ENCODE data around the gene FABP2.
A peak's percentile ranks its signal among the peaks of the same experiment; 100 is the strongest.

Gene FABP2

GRCh38 chr4:119297795-119298194, 24.1 kb downstream of the FABP2 start:
- no peak for TF ChIP-seq MYC (IDR thresholded peaks at IDR 0.05; ENCODE audit: low read depth, low read length)
- no peak for TF ChIP-seq POLR2A (IDR thresholded peaks at IDR 0.05; ENCODE audit: extremely low read depth, insufficient read length)
- no peak for TF ChIP-seq MAX (IDR thresholded peaks at IDR 0.05; ENCODE audit: low read depth, low read length)
- TF ChIP-seq CTCF (IDR thresholded peaks at IDR 0.05; ENCODE audit: low read depth, low read length), result no peak
- DNase-seq (ENCODE audit: low read depth), result no peak
- peak overlapping the region; percentile 94 for H3K4me3 ChIP-seq (ENCODE audit: low read depth, low read length)

- H3K4me3 ChIP-seq (ENCODE audit: low read depth, low read length), result no peak overlapping the region
- TF ChIP-seq CTCF (IDR thresholded peaks at IDR 0.05; ENCODE audit: low read depth, low read length) (no peak), MAX (IDR thresholded peaks at IDR 0.05; ENCODE audit: low read depth, low read length) (no peak), MYC (IDR thresholded peaks at IDR 0.05; ENCODE audit: low read depth, low read length) (no peak), POLR2A (IDR thresholded peaks at IDR 0.05; ENCODE audit: extremely low read depth, insufficient read length) (no peak)
- DNase-seq (ENCODE audit: low read depth), result no peak
Observed at GRCh38 chr4:119296356-119296755, 25.6 kb downstream of the FABP2 start.

- DNase-seq (ENCODE audit: low read depth), result no peak
- H3K4me3 ChIP-seq (ENCODE audit: low read depth, low read length), result no peak overlapping the region
- TF ChIP-seq MAX (IDR thresholded peaks at IDR 0.05; ENCODE audit: low read depth, low read length) (no peak), POLR2A (IDR thresholded peaks at IDR 0.05; ENCODE audit: extremely low read depth, insufficient read length) (no peak), MYC (IDR thresholded peaks at IDR 0.05; ENCODE audit: low read depth, low read length) (no peak), CTCF (IDR thresholded peaks at IDR 0.05; ENCODE audit: low read depth, low read length) (no peak)
Observed at GRCh38 chr4:119290598-119290997, 31.3 kb downstream of the FABP2 start.

- TF ChIP-seq POLR2A (IDR thresholded peaks at IDR 0.05; ENCODE audit: extremely low read depth, insufficient read length), result no peak
- no peak for DNase-seq (ENCODE audit: low read depth)
- H3K4me3 ChIP-seq (ENCODE audit: low read depth, low read length), result no peak overlapping the region
Observed at GRCh38 chr4:119289313-119289712, 32.6 kb downstream of the FABP2 start.

GRCh38 chr4:119286377-119287002, 35.4 kb downstream of the FABP2 start:
- no peak overlapping the region for H3K4me3 ChIP-seq (ENCODE audit: low read depth, low read length)
- peak; percentile 63 for DNase-seq (ENCODE audit: low read depth)
- peak; percentile 30 for TF ChIP-seq CTCF (IDR thresholded peaks at IDR 0.05; ENCODE audit: low read depth, low read length)
- TF ChIP-seq POLR2A (IDR thresholded peaks at IDR 0.05; ENCODE audit: extremely low read depth, insufficient read length), result no peak

- H3K4me3 ChIP-seq (ENCODE audit: low read depth, low read length), result no peak overlapping the region
- no peak for DNase-seq (ENCODE audit: low read depth)
- TF ChIP-seq POLR2A (IDR thresholded peaks at IDR 0.05; ENCODE audit: extremely low read depth, insufficient read length), result no peak
- TF ChIP-seq CTCF (IDR thresholded peaks at IDR 0.05; ENCODE audit: low read depth, low read length), result no peak
- TF ChIP-seq MYC (IDR thresholded peaks at IDR 0.05; ENCODE audit: low read depth, low read length), result no peak
- TF ChIP-seq MAX (IDR thresholded peaks at IDR 0.05; ENCODE audit: low read depth, low read length), result no peak
Observed at GRCh38 chr4:119284876-119285780, 36.8 kb downstream of the FABP2 start.

All from NB4 (cell line).